Measurements from ENCODE around the gene HSPB9.
A peak's percentile ranks its signal among the peaks of the same experiment; 100 is the strongest.
"Not testable (repeated sequence)": the region's sequence is repeated elsewhere in the genome, so short reads cannot be mapped to it uniquely, and the experiment has no call there.

Gene HSPB9

DNA sequence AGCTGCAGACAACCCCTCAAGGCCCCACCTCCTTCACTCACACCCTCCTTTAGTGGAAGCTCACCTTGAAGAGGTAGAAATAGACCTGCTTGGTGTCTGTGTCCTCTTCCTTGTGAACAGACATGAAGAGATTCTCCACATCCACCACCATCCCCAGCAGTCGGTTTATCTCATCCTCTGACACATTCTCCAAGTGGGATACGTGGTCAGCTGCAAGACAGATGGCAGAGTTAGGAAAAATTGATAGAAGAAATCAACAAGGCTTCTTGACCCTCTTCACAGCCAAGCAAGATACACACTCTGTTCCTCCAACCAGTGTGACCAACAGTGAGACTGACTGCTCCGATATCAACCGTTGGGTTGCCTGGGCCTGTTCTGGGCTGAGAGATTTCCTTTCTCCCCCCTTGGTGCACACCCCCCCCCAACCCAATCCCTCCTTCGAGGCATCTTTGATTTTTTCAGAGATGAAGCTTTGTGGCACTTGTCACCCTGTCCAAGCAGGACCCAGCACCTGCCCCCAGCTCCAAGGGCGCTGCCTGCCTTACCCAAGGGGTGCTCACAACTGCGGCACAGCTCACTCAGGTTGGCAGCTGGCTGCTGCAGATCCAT is 2.3 kb upstream of the HSPB9 start:
- DNase-seq: no peak

DNA sequence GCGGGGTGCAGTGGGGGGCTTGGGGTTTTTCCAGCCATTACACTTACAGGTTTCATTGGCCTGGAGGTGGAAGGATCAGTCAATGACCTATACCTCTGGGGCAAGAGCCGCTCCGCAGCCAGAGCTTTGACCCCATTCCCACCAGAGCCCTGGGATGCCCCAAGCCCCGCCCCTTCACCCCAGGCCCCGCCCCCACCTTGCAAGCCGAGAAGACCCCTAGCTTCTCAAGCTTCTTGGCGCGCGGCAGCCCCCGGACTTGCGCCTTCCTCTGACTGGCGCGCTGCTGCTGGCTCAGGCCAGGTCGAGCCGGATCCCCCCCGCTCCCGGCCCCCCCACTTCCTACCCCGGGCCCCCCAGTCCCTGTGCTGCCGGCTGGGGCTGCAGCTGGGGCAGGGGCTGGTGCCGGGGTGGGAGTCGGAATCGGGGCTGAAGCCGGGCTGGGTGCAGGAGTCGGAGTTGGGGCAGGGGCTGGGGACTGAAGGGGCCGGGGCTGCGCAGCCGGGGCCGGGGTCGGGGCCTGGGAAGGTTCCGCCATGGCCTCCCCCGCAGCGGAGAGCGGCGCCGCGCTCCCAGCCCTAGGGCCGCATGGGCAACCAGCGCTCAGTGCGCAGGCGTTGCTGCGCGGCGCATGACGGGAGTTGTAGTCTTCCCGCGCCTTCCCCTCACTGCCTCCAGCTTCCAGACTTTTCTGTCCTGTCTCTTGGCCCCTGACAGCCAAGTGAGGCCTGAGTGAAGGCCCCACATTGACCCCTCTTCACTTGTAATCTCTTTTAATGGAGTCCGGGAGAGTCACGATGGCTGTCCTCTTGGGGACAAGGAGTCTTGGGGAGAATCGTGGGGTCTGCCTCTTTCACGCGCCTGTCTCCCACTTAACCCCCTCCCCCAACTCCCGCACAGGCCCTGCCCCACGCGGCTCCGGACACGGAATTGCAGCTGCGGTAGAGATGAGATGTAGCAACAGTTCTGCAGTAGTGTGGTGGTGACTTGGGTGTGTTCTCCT is 1.5 kb upstream of the HSPB9 start, which contains the start of gene KAT2A:
KAT2A (minus strand) TSS at position 598 of the 1,000 bp plus-strand sequence; CDS start at position 535, 63 bp downstream.
- peak; percentile 40 for DNase-seq

DNA sequence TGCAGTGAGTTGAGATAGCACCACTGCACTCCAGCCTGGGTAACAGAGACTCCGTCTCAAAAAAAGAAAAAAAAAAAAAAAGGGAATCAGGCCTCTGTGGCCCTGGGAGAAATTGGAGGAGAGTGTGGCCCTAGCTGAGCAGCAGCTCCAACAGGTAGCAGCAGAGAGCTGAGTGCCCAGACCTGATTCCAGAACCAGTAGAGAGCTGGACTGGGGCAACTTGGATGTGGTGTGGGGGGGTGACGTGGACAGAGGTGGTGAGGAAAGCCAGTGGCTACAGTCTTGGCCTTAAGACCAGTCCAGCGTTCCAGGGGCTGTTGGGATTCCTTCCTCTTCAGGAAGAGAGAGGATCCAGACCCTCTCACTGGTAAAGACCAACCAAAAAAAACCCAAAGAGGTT is 1.7 kb downstream of the HSPB9 start:
- DNase-seq: no peak

DNA sequence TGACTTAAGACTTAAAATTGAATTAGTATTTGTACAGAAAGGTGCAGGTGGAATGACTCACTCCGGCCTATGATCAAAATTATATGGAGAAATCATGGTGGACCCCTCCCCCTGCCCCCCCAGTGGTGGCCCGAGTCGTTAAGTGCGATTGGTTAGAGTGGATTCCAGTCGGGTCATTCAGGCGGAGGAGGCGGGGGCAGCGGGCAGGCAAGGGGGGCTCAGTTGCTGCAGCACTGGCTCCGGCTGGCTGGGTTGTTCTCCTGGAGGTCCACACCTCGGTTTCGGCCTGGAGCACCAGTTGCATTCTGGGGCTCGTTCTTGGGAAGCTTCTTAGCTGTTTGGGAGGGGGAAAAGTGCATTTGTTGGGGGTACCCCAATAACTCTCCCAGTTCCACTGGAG is 3.0 kb downstream of the HSPB9 start:
- DNase-seq: no peak

DNA sequence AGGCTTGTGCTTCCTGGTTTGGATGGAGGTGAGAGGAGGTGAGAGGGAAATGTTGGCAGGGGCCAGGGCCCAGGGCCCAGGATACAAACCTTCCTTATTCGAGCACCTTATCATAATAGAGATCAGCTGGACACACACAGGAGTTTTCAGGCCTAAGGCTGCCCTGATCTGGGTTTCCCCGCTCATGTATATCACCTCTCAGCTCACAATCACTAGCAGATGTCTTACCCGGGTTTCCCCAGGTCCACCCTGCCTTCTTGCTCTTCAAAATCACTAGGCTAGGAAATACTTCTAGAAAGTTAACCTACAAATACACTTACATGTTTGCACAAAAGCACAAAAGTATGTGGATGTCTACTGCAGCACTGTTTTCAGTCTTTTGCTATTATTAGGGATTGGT is 4.2 kb downstream of the HSPB9 start:
- DNase-seq: no peak

DNA sequence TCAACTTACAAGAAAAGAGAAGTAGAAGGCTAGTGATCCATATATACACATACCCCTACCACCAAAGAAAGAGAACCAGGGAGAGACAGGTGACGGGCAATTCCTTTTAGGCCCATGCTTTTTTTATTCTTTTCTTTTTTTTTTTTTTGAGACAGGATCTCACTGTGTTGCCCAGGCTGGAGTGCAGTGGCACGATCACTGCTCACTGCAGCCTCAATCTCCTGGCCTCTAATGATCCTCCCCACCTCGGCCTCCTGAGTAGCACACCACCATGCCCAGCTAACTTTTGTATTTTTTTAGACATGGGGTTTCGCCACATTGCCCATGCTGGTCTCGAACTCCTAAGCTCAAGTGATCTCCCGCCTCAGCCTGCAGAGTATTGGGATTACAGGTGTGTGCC is 4.8 kb downstream of the HSPB9 start:
- DNase-seq: no peak

DNA sequence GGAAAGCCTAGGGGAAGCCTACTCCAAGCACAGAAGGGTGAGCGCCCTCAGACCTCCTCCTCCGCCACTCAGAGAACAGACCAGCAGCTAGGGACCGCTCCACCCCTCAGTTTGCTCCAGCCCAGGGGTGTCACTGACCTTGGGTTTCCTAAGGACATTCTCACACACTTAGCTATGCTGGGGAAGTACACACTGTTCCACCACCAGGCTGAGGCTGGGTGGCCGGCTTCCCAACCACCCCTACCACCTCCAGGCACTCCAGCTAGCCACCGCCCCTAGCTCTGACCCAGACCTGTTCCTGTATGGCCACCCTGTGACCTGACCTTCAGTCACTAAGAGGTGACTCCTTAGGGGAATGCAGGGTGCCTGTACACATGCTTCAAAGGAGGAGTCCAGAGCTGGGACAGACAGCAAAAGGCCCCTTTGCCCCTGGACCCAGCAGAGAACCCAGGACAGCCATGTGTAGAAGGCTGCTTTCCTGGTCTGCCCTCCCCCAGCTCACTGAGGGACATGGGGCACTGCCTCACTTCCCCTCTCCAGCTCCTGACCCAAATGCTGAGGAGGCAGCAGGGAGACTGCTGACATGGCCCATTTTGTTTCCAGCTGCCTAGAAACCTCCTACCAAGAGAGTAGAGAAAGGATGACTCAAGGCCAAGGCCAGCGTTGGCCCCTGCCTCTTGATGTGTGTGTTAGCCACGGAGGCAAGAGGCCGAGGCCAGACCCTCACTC is 6.7 kb downstream of the HSPB9 start:
- DNase-seq: no peak

DNA sequence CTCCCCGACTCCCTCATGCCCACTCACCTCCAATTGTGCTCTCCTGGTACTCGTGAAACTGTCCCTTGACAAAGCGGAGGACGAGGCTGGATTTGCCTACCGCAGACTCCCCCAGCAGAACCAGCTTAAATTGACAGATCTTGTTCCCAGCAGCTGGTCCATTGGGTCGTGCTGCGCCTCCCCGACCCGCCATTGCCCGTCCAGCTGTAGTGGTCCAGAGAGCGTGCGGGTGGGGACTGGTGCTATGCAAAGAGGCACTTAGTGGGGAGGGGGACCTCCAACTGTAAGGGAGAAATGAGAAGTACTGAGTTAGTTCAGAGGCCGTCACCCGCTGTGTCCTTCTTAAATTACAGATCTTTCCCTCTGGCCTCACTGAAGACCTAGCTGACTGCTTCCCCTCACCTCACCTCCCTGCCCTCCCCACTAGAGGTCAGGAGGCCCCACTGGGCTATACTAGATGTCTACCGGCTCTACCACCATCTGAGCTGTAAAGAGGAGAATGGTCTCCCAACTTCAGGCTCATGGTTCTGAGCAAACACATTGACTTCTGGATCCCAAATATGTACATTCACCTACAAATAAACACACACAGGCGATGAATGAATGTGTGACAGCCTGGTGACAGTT is 7.8 kb downstream of the HSPB9 start:
- no peak for DNase-seq

DNA sequence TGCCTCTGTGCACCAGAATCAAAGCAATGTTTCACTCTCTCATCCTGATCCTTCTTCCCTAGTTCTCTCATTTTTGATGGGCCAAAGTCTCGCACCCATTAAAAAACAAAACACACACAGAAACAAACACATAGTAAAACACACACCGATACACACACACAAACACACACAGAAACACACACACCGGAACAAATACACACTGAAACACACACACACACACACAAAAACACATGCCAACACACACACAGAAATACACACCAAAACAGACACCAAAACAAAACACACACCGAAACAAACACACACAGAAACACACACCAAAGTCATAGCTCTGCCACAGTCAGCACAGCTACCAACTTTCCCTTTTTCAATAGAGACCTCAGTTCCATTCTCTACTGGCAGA is 8.6 kb downstream of the HSPB9 start:
- no peak for DNase-seq

DNA sequence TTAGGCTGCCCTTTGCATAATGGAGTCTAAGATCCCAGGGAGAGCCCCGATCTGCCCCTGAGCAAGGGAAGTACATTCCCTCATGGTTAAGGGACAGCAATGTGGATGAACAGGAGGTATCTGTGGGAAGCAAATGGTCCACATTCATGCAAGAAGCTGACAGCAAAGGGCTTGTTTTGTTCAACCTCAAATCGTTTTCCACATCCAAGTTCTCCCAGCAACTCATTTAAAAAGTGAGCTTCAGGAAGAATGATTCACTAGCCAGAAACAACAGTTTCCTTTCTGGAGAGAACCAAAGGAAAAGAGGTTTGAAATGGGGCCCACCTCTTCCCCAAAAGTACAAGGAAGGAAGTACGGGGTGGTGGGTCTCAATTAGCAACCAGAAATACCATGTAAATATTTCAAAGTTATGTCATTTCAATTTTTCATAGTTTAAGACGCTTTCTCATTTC is 9.4 kb downstream of the HSPB9 start:
- DNase-seq: no peak

DNA sequence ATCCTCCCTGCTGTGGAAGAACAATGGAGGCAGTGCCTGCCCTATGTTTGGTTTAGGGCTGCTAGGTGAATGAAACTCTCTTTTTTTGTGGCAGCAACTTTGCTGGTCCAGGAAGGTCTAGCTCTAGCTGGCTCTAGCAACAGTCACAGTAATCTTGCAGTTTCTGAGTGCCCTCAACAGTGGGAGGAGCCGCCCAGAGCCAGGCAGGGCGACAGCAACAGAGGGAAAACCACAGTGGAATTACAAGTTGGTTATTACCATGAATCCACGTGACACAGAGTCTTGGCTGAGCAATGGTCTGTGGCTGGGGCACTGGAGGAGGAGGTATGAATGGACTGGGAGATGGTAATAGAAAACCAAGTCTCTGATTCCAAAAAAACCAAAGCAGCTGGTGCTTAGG is 10.3 kb downstream of the HSPB9 start:
- DNase-seq: no peak

DNA sequence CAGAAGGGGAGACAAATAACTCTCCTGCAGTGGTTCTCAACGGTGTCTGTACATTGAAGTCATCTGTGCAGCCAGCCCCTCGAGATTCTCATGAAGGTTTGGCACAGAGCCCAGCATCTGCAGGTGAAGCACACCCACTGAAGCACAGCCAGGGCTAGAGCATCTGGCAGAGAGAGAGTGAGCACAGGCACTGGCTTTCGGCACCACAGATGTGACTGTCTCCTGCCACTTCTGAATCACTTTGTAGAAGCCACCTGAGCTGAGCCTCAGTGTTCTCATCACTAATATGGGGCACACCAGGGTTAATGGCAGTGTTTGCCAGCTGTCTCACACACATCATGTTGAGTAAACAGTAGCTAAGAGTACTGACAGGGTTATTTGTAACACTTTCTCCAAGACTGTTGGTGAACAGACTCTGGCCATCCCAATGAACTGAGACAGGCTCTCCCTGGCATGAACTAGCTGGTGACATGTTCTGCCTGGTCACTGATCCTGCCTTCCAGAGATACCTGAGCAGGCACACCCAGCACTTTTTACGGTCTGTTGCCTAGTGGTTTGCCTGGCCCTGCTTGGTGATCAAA is 10.9 kb downstream of the HSPB9 start:
- no peak for DNase-seq

DNA sequence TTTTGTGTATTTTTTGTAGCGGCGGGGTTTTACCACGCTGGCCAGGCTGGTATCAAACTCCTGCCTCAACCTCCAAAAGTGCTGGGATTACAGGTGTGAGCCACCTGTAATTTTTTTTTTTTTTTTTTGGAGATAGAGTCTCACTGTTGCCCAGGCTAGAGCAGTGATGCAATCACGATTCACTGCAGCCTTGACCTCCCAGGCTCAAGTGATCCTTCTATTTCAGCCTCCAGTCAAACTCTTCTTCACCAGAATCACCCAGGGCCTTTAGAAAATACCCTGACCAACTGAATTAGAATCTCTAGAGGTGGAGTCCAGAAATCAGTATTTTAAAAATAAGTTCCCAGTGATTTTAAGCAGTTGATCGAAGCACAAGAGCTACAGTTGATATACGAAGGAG is 12.5 kb downstream of the HSPB9 start:
- DNase-seq: no peak

DNA sequence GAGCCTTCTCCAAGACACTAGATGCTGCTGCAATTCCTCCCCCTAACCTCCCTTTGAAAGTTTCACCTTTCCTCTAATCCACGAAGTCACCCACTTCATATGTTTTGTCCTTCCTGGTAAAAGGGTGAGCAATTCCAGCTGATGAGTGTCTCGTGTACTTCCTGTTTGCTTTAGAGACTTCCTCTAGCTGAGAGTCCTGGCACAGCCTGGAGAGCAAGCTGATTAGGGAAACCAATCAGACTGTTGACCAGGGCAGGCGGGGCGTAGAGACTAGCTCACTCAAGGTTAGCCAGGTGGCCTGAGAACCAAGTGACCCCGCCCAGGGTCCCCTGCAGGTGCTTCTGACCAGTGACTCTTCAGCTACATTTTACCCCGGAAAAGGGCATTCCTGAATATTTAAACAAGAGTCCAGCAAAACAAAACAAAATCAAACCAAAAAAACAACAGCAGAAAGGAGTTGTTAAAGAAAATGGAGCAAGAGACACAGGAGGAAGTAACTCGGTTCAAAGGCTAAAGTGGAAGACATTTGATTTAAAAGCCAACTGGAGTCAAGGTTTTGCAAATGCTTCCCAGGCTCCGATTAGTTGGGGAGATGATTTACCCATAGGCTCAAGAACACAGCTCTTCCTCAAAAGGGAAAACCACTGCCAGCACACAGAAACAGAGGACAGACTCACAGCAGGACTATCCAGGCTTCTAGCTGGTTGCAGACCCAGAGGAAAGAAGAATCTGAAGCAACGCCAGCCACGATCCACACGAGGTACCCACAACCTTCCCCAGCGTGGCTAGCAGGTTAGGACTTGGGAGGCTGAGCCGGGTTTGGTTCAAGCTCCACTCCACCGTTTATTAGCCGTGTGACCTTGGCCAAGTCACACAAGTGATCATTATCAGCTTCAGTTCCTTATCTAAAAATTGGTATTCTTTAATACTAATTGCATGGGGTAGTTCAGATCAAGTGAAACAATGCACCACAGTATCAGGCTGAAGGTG is 13.4 kb downstream of the HSPB9 start:
- DNase-seq: no peak

DNA sequence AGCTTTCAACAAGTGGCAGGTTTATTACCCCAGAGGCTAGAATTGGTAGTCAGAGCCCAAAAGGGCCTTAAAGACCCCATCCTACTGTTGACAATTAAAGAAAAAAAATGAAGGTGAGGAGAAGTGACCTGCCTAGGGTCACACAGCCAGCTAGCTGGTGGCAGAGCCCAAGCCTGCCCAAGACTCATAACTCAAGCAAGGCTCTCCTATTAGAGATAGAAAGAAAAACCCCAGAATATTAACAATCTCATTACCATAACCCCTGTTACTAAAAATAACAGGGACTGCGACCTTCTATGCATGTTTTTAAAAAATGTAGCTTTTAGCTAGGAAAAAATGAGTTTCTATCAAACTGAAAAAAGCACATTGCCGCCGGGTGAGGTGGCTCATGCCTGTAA is 14.0 kb downstream of the HSPB9 start:
- no peak for DNase-seq

DNA sequence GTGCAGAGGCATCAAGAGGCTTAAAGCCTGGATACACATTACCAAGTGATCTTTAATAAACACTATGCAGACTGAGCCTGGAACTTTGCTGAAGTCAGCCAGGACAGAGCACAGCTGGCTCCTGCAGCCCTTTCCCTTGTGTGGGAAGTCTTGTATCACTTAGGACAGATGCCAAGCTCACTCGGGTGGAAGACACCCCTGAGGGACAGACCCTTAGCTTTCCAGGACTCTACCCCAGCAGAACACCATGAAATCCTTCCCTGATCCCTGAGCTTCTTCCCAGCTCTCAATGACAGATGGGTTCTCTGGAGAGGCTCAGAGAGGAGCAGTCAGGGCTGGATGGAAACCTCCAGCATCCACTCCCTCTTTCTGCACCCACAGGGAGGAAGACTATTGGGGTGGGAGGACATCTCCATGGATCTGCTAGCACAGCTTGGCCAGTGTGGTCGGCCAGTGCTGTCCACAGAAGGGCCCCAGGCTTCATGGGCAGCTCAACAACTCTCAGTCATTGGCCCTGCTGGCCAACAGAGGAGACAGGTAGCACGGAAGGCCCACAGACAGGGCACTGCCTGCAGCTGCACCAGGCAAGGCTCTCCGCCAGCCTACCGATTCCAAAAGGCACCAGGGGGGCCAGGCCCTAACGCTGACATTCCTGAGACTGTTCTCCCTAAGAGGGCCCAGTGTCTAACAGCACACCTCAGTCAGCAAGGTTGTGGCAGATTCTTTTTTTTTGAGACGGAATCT is 16.3 kb downstream of the HSPB9 start:
- no peak for DNase-seq

DNA sequence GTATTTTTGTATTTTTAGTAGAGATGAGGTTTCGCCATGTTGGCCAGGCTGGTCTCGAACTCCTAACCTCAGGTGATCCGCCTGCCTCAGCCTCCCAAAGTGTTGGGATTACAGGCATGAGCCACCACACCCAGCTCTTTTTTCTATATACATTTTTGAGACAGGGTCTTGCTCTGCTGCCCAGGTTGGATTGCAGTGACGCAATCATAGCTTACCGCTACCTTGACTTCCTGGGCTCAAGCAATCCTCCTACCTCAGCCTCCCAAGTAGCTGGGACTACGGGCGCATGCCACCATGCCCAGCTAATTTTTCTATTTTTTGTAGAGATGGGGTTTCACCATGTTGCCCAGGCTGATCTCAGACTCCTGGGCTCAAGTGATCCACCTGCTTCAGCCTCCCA is 18.1 kb downstream of the HSPB9 start:
- DNase-seq: not testable (repeated sequence)

DNA sequence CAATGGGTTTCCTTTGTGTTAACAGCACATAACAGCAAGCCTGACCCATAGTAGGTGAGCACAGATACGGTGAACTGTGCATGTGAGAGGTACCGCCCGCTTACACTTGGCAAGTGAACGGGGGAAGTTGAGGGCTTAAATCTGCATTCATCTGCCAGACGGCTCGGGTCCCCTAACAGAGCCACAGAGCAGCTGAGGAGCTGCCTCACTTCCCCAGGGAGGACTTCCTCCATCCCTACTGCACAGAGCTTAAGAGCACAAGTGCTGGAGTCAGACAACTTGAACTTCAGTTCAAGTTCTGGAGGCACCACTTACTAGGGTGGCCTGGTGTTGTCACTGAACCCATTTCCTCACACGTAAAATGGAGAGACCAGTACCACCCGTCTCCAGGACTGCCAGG is 18.8 kb downstream of the HSPB9 start:
- no peak for DNase-seq

DNA sequence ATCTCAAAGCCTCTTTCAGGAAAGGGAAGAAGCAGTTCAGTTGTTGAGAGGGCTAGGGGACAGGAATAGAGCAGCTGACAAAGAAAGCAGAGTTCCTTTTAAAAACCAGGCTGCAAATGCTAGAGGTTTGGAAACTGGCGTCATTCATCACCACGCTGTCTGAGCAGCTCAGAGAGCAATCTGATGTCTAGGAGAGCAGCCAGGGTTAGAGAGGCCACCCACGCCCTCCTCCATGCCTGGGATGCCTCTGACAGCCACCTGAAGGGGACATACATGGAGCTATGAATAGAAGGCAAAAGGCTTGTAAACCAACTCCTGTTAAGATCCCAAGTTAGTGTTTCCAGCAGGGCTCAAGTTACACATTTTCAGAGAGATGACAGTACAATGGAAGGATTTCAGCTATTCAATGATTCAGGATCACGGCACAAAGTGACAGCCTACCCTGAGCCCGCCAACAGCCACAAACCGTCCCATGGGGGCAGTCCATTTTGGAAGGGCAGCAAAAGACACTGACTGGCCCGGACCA is 19.8 kb downstream of the HSPB9 start:
- no peak for DNase-seq

DNA sequence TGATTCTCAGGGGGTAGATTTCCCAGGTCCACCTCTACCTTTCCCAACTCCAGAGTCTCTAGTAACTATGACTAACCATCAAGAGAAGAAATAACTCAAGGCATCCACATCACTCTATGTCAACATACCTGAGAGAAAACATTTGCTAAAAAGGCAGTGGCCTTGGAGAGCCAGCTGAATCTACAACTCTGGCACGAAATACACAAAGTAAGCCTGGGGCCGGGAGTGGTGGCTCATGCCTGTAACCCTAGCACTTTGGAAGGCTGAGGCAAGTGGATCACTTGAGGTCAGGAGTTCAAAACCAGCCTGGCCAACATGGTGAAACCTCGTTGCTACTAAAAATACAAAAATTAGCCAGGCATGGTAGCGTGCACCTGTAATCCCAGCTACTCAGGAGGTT is 20.5 kb downstream of the HSPB9 start:
- DNase-seq: not testable (repeated sequence)
